Ovary (tissue), 9 donors: ENCODE measurements around the gene EPM2A. TPM values are rescaled to one million over a fixed set of nuclear protein-coding genes. Genes with fewer than 3 reads are reported as not detected.

Source experiments
- DNase-seq, 5 donors: peaks; one replicate each; pipeline ENCODE4 v3.0.0-alpha.2; 2019 to 2020
- H3K27ac ChIP-seq, 2 donors: fragments of 200-600 bp; one replicate each; pipeline versions ENCODE4 v1.5.1 to v1.8.0; 2019 to 2022
- H3K27me3 ChIP-seq: fragments of 200-600 bp; one replicate; pipeline ENCODE4 v1.8.0; 2022
- H3K36me3 ChIP-seq: fragments of 200-600 bp; sonication (generic); one replicate; pipeline ENCODE4 v1.5.1; 2019
- H3K4me1 ChIP-seq: one replicate; pipeline ENCODE4 v1.8.1; 2013; ENCODE audit warnings: mild to moderate bottlenecking, moderate library complexity; ENCODE audit not compliant: insufficient read depth
- H3K4me3 ChIP-seq: fragments of 200-600 bp; sonication (generic); one replicate; pipeline ENCODE4 v1.5.1; 2017
- H3K9me3 ChIP-seq, 2 donors: fragments of 200-600 bp in 1 of 2; sonication (generic) in 1 of 2; one replicate each; pipeline versions ENCODE4 v1.5.1 to v1.8.1; 2013 to 2019; ENCODE audit warnings: mild to moderate bottlenecking in 1 of 2, moderate library complexity in 1 of 2
- EP300 ChIP-seq: sonication (generic); formaldehyde crosslinking; IDR thresholded peaks from one replicate; pipeline ENCODE4 v1.6.1; 2017; ENCODE audit warnings: antibody characterized with exemption
- POLR2A ChIP-seq: fragments of 450-650 bp; IDR thresholded peaks from one replicate; pipeline ENCODE4 v1.6.1; 2017; ENCODE audit warnings: antibody characterized with exemption, mild to moderate bottlenecking, moderate library complexity
- WGBS, 3 donors: extraction: QIAGEN DNeasy Blood & Tissue Kit in 1 of 3; methylation state at CpG; one replicate each; pipeline versions ENCODE4 v1.1.5 to v1.1.7; 2013 to 2017; 5-methylcytosine and 5-hydroxymethylcytosine counted together
- intact Hi-C, 4 donors: fragments of 100-400 bp; cut with DNase I; formaldehyde crosslinking; loops; one replicate each; pipeline versions ENCODE4 v1.11.0 to v1.15.1; 2022 to 2023
- polyA plus RNA-seq, 2 donors: library from polyadenylated mRNA; stranded (reverse); fragments of 200-250 nt in 1 of 2; fragments of 350-450 nt in 1 of 2; fragmentation: Illumina TruSeq in 1 of 2; extraction: RNeasy Lipid Tissue Mini Kit (QIAGEN cat#74804) in 1 of 2; gene quantifications; one replicate each; pipeline ENCODE4 v1.2.3, GENCODE V29; 2013 to 2014
- total RNA-seq, 7 donors: library from RNA; depleted of rRNA in 2 of 7; stranded (reverse); fragments of >200 nt in 2 of 7; fragmentation: NEBNext Ultra II Directional in 3 of 7; extraction: Animal tissue kit (Norgen Biotek cat#: 25700) in 3 of 7; gene quantifications; one replicate each; pipeline versions ENCODE4 v1.1.0 to v1.2.4, GENCODE V29; 2016 to 2023
- TF ChIP-seq, protein P1 (sequence below), 3 donors: fragments of 450-650 bp in 2 of 3; fragments of 200-600 bp in 1 of 3; IDR thresholded peaks; one replicate each; pipeline versions ENCODE4 v1.5.1 to v1.8.0; 2016 to 2022; ENCODE audit warnings: antibody characterized with exemption in 3 of 3, mild to moderate bottlenecking in 1 of 3
- donor health status: DM: no; HTN: no; CAD: no; lungs with moderate emphysema.
- donor health status: DM: no; HTN: no; CAD: no.
- donor health status: Bipolar disorder and iron deficiency.
- donor health status: DM: yes; HTN: yes; CAD: no.
- donor health status: DM: no; HTN: no; CAD: no.
- donor health status: DM: yes; HTN: yes; CAD: no.

The EPM2A gene
- total and polyA plus RNA-seq, 9 donors: 6.0 to 23.9 (median 17.5) TPM

DNA sequence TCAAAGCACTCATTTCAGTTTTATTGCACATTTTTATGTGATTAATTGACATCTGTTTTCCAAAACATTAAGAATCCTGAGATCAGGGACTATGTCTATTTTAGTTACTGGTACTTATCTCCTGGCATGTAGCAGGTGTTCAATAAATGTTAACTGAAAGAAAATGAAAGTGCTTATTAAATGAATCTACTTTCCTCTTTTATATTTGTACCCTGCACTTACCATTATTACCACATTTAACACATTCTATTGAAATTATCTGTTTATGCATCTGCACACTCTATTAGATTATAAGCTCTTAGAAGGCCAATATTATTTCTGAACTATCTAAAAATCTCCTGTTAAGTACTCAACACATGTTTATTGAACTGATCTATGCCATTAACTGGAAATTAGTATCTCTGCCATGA is 131.9 kb downstream of the EPM2A start:
- intact Hi-C loops: no loop called here
- TF ChIP-seq POLR2A (no peak), EP300 (no peak)
- TF ChIP-seq, protein P1, sequence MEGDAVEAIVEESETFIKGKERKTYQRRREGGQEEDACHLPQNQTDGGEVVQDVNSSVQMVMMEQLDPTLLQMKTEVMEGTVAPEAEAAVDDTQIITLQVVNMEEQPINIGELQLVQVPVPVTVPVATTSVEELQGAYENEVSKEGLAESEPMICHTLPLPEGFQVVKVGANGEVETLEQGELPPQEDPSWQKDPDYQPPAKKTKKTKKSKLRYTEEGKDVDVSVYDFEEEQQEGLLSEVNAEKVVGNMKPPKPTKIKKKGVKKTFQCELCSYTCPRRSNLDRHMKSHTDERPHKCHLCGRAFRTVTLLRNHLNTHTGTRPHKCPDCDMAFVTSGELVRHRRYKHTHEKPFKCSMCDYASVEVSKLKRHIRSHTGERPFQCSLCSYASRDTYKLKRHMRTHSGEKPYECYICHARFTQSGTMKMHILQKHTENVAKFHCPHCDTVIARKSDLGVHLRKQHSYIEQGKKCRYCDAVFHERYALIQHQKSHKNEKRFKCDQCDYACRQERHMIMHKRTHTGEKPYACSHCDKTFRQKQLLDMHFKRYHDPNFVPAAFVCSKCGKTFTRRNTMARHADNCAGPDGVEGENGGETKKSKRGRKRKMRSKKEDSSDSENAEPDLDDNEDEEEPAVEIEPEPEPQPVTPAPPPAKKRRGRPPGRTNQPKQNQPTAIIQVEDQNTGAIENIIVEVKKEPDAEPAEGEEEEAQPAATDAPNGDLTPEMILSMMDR (IDR thresholded peaks at IDR 0.05): no peak
- Histone ChIP-seq H3K4me3 (no peak overlapping the region), H3K9me3 (no peaks in the 10 kb centered on the region), H3K36me3 (no peaks in the 10 kb centered on the region), H3K27me3 (no peaks in the 10 kb centered on the region), H3K27ac (no peak overlapping the region), H3K4me1 (no peaks in the 10 kb centered on the region)
- no peak for DNase-seq

DNA sequence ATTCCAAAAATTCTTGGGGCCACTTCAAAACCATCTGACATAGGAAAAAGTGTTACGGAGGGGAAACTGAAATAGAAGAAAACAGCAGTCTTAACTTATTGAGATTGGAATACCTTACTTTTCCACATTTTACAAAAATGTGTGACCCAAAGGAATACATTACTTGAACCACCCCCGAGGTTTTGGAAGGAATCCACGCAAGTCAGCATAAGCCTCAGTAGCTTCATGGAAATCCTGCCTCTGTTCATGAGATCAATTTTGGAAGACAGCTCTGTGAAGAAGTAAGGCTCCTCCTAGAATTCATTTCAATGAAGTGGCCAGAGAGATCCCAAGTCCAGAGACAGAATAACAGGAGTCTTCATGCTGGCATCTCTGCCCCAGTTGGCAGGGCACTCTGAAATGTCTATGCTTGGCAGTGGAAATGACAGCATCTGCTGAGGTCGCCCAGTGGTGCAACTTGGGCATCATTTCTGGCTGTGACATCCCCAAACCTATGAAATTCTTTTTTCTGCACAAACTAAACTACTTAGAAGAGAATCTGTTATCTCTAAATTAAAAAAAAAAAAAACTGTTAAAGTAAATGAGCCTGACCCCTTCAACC is 132.5 kb downstream of the EPM2A start:
- Histone ChIP-seq H3K4me1 (no peaks in the 10 kb centered on the region), H3K9me3 (no peaks in the 10 kb centered on the region), H3K27me3 (no peaks in the 10 kb centered on the region), H3K27ac (no peak overlapping the region), H3K36me3 (no peaks in the 10 kb centered on the region), H3K4me3 (no peak overlapping the region)
- TF ChIP-seq POLR2A (no peak), EP300 (no peak)
- TF ChIP-seq, protein P1 (IDR thresholded peaks at IDR 0.05): no peak
- DNase-seq: no peak
- 87 to 93% (median 91%) methylated on average over 4 of the region's 4 CpGs for WGBS, 3 donors
- intact Hi-C loops: no loop called here

DNA sequence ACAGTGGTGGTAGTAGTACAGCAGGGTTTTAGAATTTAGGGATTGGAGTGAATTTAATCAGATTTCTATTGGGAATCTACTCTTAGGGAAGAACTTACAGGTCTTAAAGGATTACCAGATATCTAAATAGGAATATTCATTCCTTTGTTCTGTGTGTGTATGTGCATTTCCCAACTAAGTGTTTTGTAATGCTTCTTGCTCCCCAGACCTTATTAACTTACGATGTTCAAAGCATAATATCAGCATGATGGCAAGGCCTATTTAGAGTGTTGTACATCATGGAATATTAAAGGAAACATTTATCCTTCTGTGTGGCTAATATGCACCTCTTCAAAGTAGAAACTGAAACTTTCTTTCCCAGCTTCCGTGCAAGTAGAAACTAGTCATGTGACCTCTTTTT is 133.9 kb downstream of the EPM2A start:
- DNase-seq: no peak
- no peak overlapping the region for H3K4me3 ChIP-seq
- H3K9me3 ChIP-seq: no peaks in the 10 kb centered on the region
- intact Hi-C loops: no loop called here
- no peaks in the 10 kb centered on the region for H3K4me1 ChIP-seq
- no peaks in the 10 kb centered on the region for H3K36me3 ChIP-seq
- no peaks in the 10 kb centered on the region for H3K27me3 ChIP-seq
- TF ChIP-seq EP300 (no peak), POLR2A (no peak)
- TF ChIP-seq, protein P1 (IDR thresholded peaks at IDR 0.05): no peak
- H3K27ac ChIP-seq: no peak overlapping the region
- 82 to 89% (median 88%) methylated on average over 2 of the region's 2 CpGs for WGBS, 3 donors

DNA sequence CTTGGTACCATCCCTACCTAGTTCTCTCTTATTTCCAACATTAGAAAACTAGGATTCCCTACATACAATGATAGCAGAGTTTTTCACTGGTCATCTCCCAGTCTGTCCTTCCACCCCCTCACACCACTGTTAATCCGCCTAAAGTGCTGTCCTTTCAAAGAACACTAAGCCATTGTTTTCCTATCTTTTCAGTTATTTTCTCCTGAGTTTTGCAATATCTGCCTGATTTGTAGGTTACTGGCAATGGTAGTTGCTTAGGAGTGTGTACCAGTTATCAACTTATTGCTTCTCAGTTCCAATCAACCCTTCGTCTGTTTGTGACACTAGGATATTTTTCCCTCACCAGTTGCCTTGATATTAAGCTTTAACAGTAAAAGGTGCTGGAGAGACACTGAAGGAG is 135.0 kb downstream of the EPM2A start:
- no peak overlapping the region for H3K27ac ChIP-seq
- intact Hi-C loops: no loop called here
- no peak overlapping the region for H3K4me3 ChIP-seq
- TF ChIP-seq EP300 (no peak), POLR2A (no peak)
- TF ChIP-seq, protein P1 (IDR thresholded peaks at IDR 0.05): no peak
- H3K27me3 ChIP-seq: no peaks in the 10 kb centered on the region
- no peak for DNase-seq
- 88 to 92% (median 91%) methylated on average over 2 of the region's 2 CpGs for WGBS, 3 donors
- H3K36me3 ChIP-seq: no peaks in the 10 kb centered on the region
- H3K9me3 ChIP-seq: no peaks in the 10 kb centered on the region
- no peaks in the 10 kb centered on the region for H3K4me1 ChIP-seq
